GM23338 (cell line): ENCODE results near the gene SZT2. TPM values are rescaled to one million over a fixed set of nuclear protein-coding genes. Genes with fewer than 3 reads are reported as not detected.

ENCODE experiments used
- ATAC-seq: fragments of 200-7000 bp; cut with Tn5 transposase; 3 replicates; pipeline ENCODE4 v1.9.1; 2020
- DNase-seq: peaks from one replicate; pipeline ENCODE4 v3.0.0-alpha.2; 2015; ENCODE audit warnings: low spot score
- H2AFZ ChIP-seq: fragments of 200-600 bp; sonication (generic); 2 replicates; pipeline ENCODE4 v1.8.0; 2016; ENCODE audit warnings: antibody characterized with exemption, mild to moderate bottlenecking, moderate library complexity
- H3F3A ChIP-seq: fragments of 200-600 bp; sonication (generic); replicated peaks from 2 replicates; pipeline ENCODE4 v1.8.0; 2017; ENCODE audit warnings: antibody characterized with exemption, mixed run types, low read depth
- H3K27ac ChIP-seq: fragments of 200-600 bp; sonication (generic); 2 replicates; pipeline ENCODE4 v1.6.1; 2016; ENCODE audit warnings: low read depth
- H3K27me3 ChIP-seq: fragments of 200-600 bp; sonication (generic); 2 replicates; pipeline ENCODE4 v1.8.0; 2016; ENCODE audit warnings: mild to moderate bottlenecking, mixed run types, moderate library complexity; ENCODE audit not compliant: insufficient read depth
- H3K36me3 ChIP-seq: fragments of 200-600 bp; sonication (generic); 2 replicates; pipeline ENCODE4 v1.8.0; 2016; ENCODE audit warnings: mild to moderate bottlenecking; ENCODE audit not compliant: insufficient read depth
- H3K4me1 ChIP-seq: fragments of 200-600 bp; sonication (generic); 2 replicates; pipeline ENCODE4 v1.8.0; 2016; ENCODE audit warnings: mild to moderate bottlenecking, moderate library complexity; ENCODE audit not compliant: insufficient read depth
- H3K4me2 ChIP-seq: fragments of 200-600 bp; sonication (generic); 2 replicates; pipeline ENCODE4 v1.7.1; 2017; ENCODE audit warnings: mixed run types
- H3K4me3 ChIP-seq: fragments of 200-600 bp; sonication (generic); 2 replicates; pipeline ENCODE4 v1.6.1; 2016; ENCODE audit warnings: mixed run types
- H3K79me2 ChIP-seq: fragments of 200-600 bp; sonication (generic); replicated peaks from 2 replicates; pipeline ENCODE4 v1.8.0; 2017; ENCODE audit warnings: mild to moderate bottlenecking; ENCODE audit not compliant: insufficient read depth
- H3K9me2 ChIP-seq: fragments of 200-600 bp; sonication (generic); 2 replicates; pipeline ENCODE4 v1.8.0; 2017; ENCODE audit not compliant: insufficient read depth
- H4K20me1 ChIP-seq: fragments of 200-600 bp; sonication (generic); replicated peaks from 2 replicates; pipeline ENCODE4 v1.8.0; 2017; ENCODE audit warnings: mild to moderate bottlenecking; ENCODE audit not compliant: insufficient read depth
- H3K27ac Mint-ChIP-seq: 2 replicates; pipeline ENCODE4 v1.8.0; 2020; ENCODE audit warnings: inconsistent platforms, mild to moderate bottlenecking, moderate library complexity, mixed read lengths
- H3K27me3 Mint-ChIP-seq: 3 replicates; pipeline ENCODE4 v1.8.0; 2022; ENCODE audit warnings: low read depth, mild to moderate bottlenecking, moderate library complexity, mixed read lengths, inconsistent platforms; ENCODE audit not compliant: insufficient read depth, poor library complexity
- H3K36me3 Mint-ChIP-seq: 3 replicates; pipeline ENCODE4 v1.8.0; 2021; ENCODE audit warnings: low read depth, mild to moderate bottlenecking, inconsistent platforms, moderate library complexity, mixed read lengths
- H3K4me1 Mint-ChIP-seq: 3 replicates; pipeline ENCODE4 v1.8.0; 2020; ENCODE audit warnings: mild to moderate bottlenecking, inconsistent platforms, mixed read lengths
- H3K4me3 Mint-ChIP-seq: 3 replicates; pipeline ENCODE4 v1.8.0; 2021; ENCODE audit warnings: moderate library complexity, mild to moderate bottlenecking, inconsistent platforms, mixed read lengths
- H3K9me3 Mint-ChIP-seq: 3 replicates; pipeline ENCODE4 v1.8.0; 2020; ENCODE audit warnings: moderate library complexity, mild to moderate bottlenecking, inconsistent platforms, mixed read lengths
- EZH2 ChIP-seq: fragments of 200-600 bp; sonication (generic); IDR thresholded peaks from one replicate; pipeline ENCODE4 v1.8.0; 2017; ENCODE audit warnings: antibody characterized with exemption, mild to moderate bottlenecking, low read depth; ENCODE audit not compliant: unreplicated experiment
- POLR2AphosphoS5 ChIP-seq: IDR thresholded peaks from 2 replicates; pipeline ENCODE4 v1.6.1; 2016; ENCODE audit warnings: antibody characterized with exemption, low read depth
- REST ChIP-seq: IDR thresholded peaks from one replicate; pipeline ENCODE4 v1.6.1; 2018; ENCODE audit warnings: antibody characterized with exemption; ENCODE audit not compliant: unreplicated experiment
- ZNF114 ChIP-seq: fragments of 250-450 bp; sonication (Bioruptor Pico); IDR thresholded peaks from 2 replicates; pipeline ENCODE4 v1.5.0; 2020; ENCODE audit warnings: mild to moderate bottlenecking, moderate library complexity
- ZNF331 ChIP-seq: fragments of 250-450 bp; sonication (Bioruptor Pico); IDR thresholded peaks from 2 replicates; pipeline ENCODE4 v1.5.0; 2020; ENCODE audit warnings: low read depth, mild to moderate bottlenecking, moderate library complexity
- polyA plus RNA-seq: library from polyadenylated mRNA; unstranded; fragments of >200 nt; fragmentation: Nextera tagmentation; extraction: Ambion mirVana; gene quantifications from 2 replicates; pipeline ENCODE4 v1.2.1, GENCODE V29; 2016
- total RNA-seq: library from RNA; depleted of rRNA; stranded (reverse); fragments of >200 nt; shearing (Covaris generic); gene quantifications from 2 replicates; pipeline ENCODE4 v1.2.3, GENCODE V29; 2014
- TF ChIP-seq, protein P1 (sequence below): fragments of 250-450 bp; sonication (Bioruptor Pico); IDR thresholded peaks from 2 replicates; pipeline ENCODE4 v1.5.0; 2020; ENCODE audit warnings: mild to moderate bottlenecking, moderate library complexity

SZT2 gene
- total and polyA plus RNA-seq, 2 experiments from 2014 or later = 4.1 to 16.1 TPM

- TF ChIP-seq, protein P1, sequence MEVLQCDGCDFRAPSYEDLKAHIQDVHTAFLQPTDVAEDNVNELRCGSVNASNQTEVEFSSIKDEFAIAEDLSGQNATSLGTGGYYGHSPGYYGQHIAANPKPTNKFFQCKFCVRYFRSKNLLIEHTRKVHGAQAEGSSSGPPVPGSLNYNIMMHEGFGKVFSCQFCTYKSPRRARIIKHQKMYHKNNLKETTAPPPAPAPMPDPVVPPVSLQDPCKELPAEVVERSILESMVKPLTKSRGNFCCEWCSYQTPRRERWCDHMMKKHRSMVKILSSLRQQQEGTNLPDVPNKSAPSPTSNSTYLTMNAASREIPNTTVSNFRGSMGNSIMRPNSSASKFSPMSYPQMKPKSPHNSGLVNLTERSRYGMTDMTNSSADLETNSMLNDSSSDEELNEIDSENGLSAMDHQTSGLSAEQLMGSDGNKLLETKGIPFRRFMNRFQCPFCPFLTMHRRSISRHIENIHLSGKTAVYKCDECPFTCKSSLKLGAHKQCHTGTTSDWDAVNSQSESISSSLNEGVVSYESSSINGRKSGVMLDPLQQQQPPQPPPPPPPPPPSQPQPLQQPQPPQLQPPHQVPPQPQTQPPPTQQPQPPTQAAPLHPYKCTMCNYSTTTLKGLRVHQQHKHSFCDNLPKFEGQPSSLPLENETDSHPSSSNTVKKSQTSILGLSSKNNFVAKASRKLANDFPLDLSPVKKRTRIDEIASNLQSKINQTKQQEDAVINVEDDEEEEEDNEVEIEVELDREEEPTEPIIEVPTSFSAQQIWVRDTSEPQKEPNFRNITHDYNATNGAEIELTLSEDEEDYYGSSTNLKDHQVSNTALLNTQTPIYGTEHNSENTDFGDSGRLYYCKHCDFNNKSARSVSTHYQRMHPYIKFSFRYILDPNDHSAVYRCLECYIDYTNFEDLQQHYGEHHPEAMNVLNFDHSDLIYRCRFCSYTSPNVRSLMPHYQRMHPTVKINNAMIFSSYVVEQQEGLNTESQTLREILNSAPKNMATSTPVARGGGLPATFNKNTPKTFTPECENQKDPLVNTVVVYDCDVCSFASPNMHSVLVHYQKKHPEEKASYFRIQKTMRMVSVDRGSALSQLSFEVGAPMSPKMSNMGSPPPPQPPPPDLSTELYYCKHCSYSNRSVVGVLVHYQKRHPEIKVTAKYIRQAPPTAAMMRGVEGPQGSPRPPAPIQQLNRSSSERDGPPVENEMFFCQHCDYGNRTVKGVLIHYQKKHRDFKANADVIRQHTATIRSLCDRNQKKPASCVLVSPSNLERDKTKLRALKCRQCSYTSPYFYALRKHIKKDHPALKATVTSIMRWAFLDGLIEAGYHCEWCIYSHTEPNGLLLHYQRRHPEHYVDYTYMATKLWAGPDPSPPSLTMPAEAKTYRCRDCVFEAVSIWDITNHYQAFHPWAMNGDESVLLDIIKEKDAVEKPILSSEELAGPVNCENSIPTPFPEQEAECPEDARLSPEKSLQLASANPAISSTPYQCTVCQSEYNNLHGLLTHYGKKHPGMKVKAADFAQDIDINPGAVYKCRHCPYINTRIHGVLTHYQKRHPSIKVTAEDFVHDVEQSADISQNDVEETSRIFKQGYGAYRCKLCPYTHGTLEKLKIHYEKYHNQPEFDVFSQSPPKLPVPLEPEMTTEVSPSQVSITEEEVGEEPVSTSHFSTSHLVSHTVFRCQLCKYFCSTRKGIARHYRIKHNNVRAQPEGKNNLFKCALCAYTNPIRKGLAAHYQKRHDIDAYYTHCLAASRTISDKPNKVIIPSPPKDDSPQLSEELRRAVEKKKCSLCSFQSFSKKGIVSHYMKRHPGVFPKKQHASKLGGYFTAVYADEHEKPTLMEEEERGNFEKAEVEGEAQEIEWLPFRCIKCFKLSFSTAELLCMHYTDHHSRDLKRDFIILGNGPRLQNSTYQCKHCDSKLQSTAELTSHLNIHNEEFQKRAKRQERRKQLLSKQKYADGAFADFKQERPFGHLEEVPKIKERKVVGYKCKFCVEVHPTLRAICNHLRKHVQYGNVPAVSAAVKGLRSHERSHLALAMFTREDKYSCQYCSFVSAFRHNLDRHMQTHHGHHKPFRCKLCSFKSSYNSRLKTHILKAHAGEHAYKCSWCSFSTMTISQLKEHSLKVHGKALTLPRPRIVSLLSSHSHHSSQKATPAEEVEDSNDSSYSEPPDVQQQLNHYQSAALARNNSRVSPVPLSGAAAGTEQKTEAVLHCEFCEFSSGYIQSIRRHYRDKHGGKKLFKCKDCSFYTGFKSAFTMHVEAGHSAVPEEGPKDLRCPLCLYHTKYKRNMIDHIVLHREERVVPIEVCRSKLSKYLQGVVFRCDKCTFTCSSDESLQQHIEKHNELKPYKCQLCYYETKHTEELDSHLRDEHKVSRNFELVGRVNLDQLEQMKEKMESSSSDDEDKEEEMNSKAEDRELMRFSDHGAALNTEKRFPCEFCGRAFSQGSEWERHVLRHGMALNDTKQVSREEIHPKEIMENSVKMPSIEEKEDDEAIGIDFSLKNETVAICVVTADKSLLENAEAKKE (CRISPR knock-in tag) = no peak
- no peak for TF ChIP-seq ZNF114 (CRISPR knock-in tag)
- no peak for TF ChIP-seq ZNF331
- no peak for TF ChIP-seq POLR2AphosphoS5
Observed at GRCh38 chr1:43469932-43470331, 80.2 kb downstream of the SZT2 start (continued).

GRCh38 chr1:43472087-43472462 is 82.4 kb downstream of the SZT2 start:
- no peak for ATAC-seq
- H3K4me1 Mint-ChIP-seq = peaks cover 13% of the 10 kb centered on the region
- H3K4me3 Mint-ChIP-seq = no peak overlapping the region
- Histone ChIP-seq H3K4me2 (no peak overlapping the region), H4K20me1 (no peaks in the 10 kb centered on the region), H3K36me3 (no peaks in the 10 kb centered on the region), H3K9me2 (peaks cover 13% of the 10 kb centered on the region), H3F3A (no peaks in the 10 kb centered on the region), H3K27ac (no peak overlapping the region), H3K79me2 (no peaks in the 10 kb centered on the region), H2AFZ (no peak overlapping the region), H3K27me3 (no peaks in the 10 kb centered on the region), H3K4me3 (no peak overlapping the region), H3K4me1 (no peaks in the 10 kb centered on the region)
- TF ChIP-seq EZH2 = no peak
- no peak for TF ChIP-seq REST
- TF ChIP-seq, protein P1 (CRISPR knock-in tag) = no peak
- TF ChIP-seq POLR2AphosphoS5 = no peak
- no peaks in the 10 kb centered on the region for H3K27me3 Mint-ChIP-seq
- no peak for DNase-seq
- H3K27ac Mint-ChIP-seq = no peak overlapping the region
- H3K9me3 Mint-ChIP-seq = no peaks in the 10 kb centered on the region
- no peaks in the 10 kb centered on the region for H3K36me3 Mint-ChIP-seq
